Stimulated activated CD4-positive, alpha-beta T cell treated with anti-CD3 and anti-CD28 coated beads, Interleukin-2, amount 100 ng/mL, for 24 hours (primary cell): ENCODE measurements around the gene SCARF2.
A peak's percentile ranks its signal among the peaks of the same experiment; 100 is the strongest.
"Not testable (repeated sequence)": the region's sequence is repeated elsewhere in the genome, so short reads cannot be mapped to it uniquely, and the experiment has no call there.

ENCODE experiments used
- DNase-seq, 2 donors: peaks; one replicate each; pipeline ENCODE4 v3.0.0-alpha.2; 2020

SCARF2 gene

GRCh38 chr22:20459152-20459542, 21.5 kb upstream of the SCARF2 start:
- no peak for DNase-seq

- DNase-seq, result no peak
Observed at GRCh38 chr22:20458530-20459151, 21.0 kb upstream of the SCARF2 start.

- no peak for DNase-seq
Observed at GRCh38 chr22:20457506-20458240, 20.0 kb upstream of the SCARF2 start.

GRCh38 chr22:20456722-20457076, 19.1 kb upstream of the SCARF2 start:
- no peak for DNase-seq

- DNase-seq, result peak; percentile 79 to 80
Observed at GRCh38 chr22:20456064-20456721, 18.6 kb upstream of the SCARF2 start.

GRCh38 chr22:20455709-20456063, 18.1 kb upstream of the SCARF2 start:
- DNase-seq, result no peak

GRCh38 chr22:20453222-20453621, 15.6 kb upstream of the SCARF2 start:
- no peak for DNase-seq

- no peak for DNase-seq
Observed at GRCh38 chr22:20451920-20452319, 14.3 kb upstream of the SCARF2 start.

GRCh38 chr22:20451129-20451778, 13.6 kb upstream of the SCARF2 start:
- not testable (repeated sequence) for DNase-seq

- DNase-seq, result no peak
Observed at GRCh38 chr22:20450551-20450906, 12.9 kb upstream of the SCARF2 start.

GRCh38 chr22:20449819-20450550, 12.4 kb upstream of the SCARF2 start:
- DNase-seq, result no peak

GRCh38 chr22:20448630-20449029, 11.0 kb upstream of the SCARF2 start:
- DNase-seq, result no peak

- no peak for DNase-seq
Observed at GRCh38 chr22:20446383-20446970, 8.9 kb upstream of the SCARF2 start.

- DNase-seq, result no peak
Observed at GRCh38 chr22:20444325-20444724, 6.7 kb upstream of the SCARF2 start.

GRCh38 chr22:20442485-20443284, 5.1 kb upstream of the SCARF2 start:
- no peak for DNase-seq

- DNase-seq, result no peak
Observed at GRCh38 chr22:20441631-20442484, 4.2 kb upstream of the SCARF2 start.

GRCh38 chr22:20440637-20441591, 3.3 kb upstream of the SCARF2 start:
- DNase-seq, result no peak

GRCh38 chr22:20439928-20440575, 2.4 kb upstream of the SCARF2 start:
- no peak for DNase-seq

- no peak for DNase-seq
Observed at GRCh38 chr22:20439556-20439927, 1.9 kb upstream of the SCARF2 start.
